Medulla oblongata (tissue), 1 donor: ENCODE data around the gene SLC22A4.

Experiments
- DNase-seq: peaks from one replicate; pipeline ENCODE4 v3.0.0-alpha.2; 2015; ENCODE audit errors: extremely low spot score

SLC22A4 gene

GRCh38 chr5:132299917-132300316 lies 5.7 kb downstream of the SLC22A4 start:
- no peak for DNase-seq

DNA sequence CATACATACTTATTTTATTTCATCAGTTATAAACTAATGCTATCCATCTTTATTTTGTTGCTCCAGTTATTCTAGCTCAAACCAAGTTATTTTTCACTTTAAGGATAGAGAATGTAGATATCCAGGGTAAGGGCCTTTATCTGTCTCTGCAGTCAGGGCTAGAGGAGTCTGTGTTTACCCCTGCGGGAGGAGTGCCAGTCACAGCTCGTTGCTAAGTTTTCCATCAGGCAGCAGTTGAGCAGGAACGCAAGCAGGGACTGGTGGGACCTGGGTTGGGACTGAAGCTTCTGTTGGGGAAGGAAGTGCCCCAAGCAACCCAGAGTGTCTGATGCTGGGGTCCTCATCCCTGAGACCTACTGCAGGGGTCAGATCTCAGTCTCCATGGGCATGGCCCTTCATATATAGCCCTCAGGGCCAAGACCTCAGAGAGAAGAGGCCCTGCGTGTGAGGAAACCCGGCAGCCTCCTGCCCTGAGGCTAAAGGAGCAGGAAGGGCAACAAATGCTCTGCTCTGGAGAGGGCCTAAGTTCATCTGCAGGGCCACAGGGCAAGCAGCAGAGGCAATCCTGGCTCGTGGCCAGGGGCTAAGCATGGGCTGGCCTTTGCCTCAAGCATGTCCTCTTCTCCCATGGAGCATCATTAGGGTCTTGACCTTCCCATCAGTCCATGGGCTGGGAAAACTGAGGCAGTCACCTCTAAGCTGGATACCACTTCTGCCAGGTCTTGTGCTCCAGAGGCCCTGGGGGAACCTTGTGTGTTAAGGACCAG lies 6.6 kb downstream of the SLC22A4 start:
- DNase-seq, result no peak

DNA sequence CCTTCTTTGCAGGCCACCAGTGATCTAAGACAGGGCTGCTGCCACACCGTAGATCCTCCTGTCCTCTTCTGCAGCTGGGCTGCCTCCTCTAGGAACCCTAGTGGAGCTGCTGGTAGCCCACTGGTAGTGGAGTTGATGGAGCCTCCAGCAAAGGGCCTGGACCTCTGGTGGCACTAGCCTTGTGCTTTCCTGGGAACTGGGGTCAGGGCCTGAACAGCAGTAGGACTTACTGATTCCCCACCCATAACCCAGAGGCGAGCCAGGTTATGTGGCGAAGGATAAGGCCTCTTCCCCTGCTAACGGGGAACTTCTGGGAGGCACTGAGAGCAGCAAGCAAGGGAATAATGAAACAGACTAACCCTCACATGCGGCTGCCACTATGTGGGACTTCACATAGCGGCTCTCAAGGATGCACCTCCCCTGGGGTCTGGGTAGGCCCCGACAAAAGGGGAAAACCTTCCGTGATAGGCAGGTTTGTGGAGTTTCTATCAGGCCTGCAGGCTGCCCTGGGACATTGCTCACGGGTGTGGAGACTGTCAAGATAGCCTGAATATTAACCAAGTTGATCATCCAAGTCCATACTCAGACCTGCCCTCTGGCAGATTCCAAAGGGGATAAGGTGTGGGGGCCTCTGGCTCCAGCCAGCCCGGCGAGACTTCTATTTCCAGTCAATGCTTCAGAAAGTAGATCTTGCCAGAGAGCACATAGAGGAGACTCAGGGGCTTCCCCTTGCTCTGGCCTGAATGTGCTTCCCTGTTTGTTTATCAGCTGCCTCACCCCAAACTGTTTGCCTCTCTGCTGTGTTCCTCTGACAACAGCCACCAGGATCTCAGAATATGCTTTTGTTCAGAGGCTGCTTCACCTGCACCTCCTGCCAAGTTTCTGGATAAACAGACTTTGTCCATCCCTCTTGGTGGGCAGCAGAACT lies 7.4 kb downstream of the SLC22A4 start:
- DNase-seq, result no peak

DNA sequence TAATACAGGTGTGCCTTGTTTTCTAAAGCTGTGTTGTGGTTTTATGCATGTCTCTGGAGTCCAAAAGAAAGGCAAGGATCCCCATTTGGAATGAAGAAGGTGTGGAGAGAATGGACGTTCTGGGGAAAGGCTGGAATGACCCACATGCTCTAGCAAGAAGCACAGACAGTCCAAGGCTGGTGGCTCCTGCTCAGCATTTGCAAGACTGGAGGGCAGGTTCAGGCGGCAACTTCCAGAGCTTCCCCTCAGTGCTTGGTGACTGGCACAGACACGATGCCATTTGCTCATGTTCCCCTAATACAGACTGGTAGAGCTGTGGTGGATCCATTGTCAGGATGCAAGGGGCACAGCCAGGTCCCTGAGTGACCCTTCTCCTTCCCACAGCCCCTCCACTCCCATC lies 8.2 kb downstream of the SLC22A4 start:
- no peak for DNase-seq

DNA sequence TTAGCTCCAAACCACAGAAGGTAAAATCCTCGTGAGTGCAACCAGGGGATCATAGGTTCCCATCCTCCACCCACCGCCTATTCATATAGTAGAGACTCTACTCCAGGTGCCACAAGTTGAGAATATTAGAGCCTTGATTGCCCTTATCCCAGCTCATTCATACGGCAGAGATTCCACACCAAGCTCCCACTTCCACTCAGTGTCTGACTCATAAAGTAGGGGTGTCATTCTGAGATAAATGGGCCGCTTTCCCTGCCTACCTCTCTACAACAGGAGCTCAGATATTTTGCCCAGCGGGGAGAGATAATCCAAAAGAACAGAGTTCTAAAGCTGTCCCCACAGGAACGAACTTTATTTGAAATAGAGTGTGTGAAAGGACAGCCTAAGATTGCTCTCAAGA lies 9.4 kb downstream of the SLC22A4 start:
- no peak for DNase-seq

GRCh38 chr5:132305420-132305819 lies 11.2 kb downstream of the SLC22A4 start:
- DNase-seq, result no peak

GRCh38 chr5:132308701-132309100 lies 14.5 kb downstream of the SLC22A4 start:
- no peak for DNase-seq

- DNase-seq, result no peak
These were observed 15.5 kb downstream of the SLC22A4 start for GRCh38 chr5:132309679-132310078.

- peak; percentile 73 for DNase-seq
These were observed 16.1 kb downstream of the SLC22A4 start for GRCh38 chr5:132310141-132310834.

- no peak for DNase-seq
These were observed 19.2 kb downstream of the SLC22A4 start for GRCh38 chr5:132313366-132313765.

- DNase-seq, result no peak
These were observed 19.8 kb downstream of the SLC22A4 start for GRCh38 chr5:132313961-132314432.

DNA sequence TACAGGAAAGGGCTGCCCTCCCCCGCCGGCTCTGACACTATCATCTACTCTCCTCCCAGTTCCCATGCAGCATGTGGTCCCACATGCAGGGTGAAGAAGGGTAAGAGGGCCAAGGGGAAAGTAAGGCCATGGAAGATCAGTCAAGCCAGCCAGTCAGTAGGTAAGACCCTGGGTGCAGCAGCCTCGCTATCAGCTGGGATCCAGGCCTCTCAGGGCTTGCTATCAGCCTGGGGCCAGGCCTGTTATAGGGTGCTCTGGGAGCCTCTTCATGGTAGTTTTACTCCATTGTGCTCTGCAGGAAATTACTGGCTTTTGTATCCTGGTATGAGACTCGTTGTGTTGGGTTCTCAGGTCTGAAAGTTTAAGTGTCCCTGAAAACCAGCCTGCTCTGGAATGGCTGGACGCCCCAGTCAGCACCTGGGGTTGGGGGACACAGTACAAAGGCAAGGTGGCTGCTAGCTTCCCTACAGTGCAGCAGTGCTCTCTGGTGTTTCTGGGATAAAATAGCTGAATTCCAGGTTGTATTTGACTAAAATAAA lies 21.4 kb downstream of the SLC22A4 start:
- DNase-seq, result no peak

GRCh38 chr5:132319975-132320374 lies 25.8 kb downstream of the SLC22A4 start:
- DNase-seq, result no peak

- no peak for DNase-seq
These were observed 27.0 kb downstream of the SLC22A4 start for GRCh38 chr5:132321109-132321721.

DNA sequence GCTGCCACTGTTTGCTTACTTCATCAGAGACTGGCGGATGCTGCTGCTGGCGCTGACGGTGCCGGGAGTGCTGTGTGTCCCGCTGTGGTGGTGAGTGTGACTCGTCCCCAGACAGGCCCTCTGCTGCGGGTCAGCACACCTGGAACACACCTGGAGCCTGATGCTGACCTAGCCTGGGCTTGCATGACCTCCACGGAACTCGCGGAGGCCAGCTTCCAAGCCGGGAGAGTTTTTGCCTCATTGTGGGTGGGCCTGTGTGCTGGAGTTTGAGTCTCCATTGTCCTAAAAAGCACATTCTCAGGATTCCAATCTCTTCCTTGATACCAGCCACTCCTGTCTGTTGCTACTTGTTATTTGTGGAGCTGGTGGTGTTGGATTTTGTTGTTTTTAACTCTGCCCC lies 28.1 kb downstream of the SLC22A4 start:
- no peak for DNase-seq

DNA sequence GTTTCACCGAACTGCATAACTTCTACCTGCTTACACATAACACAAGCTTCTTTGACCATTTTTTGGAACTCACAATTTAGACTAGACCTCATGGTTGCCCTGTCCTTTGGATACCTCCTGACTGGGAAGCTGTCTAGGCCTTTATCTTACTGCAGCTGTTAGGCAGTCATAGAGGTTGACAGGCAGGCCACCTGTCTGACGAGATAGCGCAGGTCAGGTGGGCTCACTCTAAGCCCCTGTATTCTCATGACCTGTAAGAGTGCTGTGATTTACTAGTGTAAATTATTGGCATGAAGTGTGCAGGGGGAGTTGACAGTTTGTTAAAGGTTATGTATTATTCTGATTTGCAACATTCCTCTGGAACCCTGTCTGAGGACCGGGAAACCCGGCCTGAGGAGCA lies 29.0 kb downstream of the SLC22A4 start:
- DNase-seq, result no peak

DNA sequence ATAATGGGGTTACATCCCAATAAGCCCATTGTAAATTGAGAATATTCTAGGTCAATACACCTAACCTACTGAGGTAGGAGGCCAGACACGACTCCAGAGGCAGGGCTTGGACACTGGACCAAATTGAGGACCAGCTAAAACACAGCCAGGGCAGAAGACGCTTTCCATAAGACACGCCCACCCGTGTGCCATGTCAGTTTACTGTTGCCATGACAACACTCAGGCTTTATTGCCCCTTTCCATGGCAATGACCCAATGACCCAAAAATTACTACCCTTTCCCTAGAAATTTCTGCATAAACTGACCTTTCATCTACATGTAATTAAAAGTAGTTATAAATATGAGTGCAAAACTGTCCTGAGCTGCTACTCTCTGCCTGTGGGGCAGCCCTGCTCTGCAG lies 31.5 kb downstream of the SLC22A4 start:
- DNase-seq, result no peak

DNA sequence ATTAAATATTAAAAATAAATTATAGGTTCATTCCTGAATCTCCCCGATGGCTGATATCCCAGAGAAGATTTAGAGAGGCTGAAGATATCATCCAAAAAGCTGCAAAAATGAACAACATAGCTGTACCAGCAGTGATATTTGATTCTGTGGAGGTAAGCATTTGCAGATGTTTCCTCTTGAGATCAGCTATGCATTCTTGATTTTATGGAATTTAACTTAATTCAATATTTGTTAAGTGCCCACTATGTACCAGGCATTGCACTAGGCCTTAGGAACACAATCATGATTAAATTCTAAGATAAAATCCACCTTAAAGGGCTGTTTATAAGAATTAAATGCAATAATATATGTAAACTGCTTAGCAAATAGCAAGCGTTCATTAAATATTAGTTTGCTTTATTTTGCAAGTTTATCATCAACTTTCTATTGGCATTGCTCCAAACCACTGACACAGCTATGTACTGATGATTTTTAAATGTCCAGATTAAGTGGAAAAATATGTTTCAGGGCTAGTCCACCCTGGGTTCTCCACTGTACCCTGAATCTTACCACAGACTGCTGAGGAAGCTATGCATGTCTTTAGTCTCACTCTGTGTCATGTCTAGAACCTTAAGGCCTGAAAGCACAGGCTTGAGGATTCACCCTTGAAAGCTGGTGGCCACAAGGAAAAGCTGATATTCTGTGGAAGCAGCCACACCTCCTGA lies 33.2 kb downstream of the SLC22A4 start:
- DNase-seq, result no peak

- DNase-seq, result no peak
These were observed 40.6 kb downstream of the SLC22A4 start for GRCh38 chr5:132334812-132335211.

DNA sequence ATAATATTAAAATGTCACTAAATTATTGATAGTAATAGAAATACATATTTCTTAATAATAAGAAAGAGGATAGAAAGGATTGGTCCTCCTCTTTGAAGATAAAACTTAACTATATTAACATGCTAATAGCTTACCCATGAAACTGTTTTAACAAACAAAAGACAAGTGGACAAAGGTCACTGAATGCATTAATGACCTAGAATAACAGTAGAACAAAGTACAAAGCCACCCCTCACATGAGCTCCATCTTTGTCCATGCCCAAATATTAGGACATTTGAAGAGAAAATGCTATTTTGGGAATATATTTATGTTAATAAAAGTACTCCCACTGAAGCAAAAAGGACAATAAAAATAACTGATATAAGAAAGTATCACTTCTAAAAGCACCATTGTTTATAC lies 41.2 kb downstream of the SLC22A4 start:
- DNase-seq, result no peak

GRCh38 chr5:132339502-132339901 lies 45.3 kb downstream of the SLC22A4 start:
- no peak for DNase-seq
